IMR-90 (cell line): ENCODE results near the gene TBPL1. TPM values are rescaled to one million over a fixed set of nuclear protein-coding genes. Genes with fewer than 3 reads are reported as not detected.

Source experiments
- ATAC-seq: fragments of 200-7000 bp; cut with Tn5 transposase; 2 replicates; pipeline ENCODE4 v1.9.1; 2020; ENCODE audit warnings: low read depth, mild to moderate bottlenecking, moderate library complexity
- BruUV-seq: library from RNA; stranded (reverse); fragments of 400-500 nt; replicated peaks from 2 replicates; lab custom pipeline; 2021; lab: Mats Ljungman, UMichigan
- CTCF ChIA-PET: fragments of 300-600 bp; formaldehyde crosslinking; extraction: SDS; loops from one replicate; lab custom pipeline; 2021; ENCODE audit warnings: antibody characterized with exemption; lab: Yijun Ruan, JAX
- POLR2A ChIA-PET: fragments of 300-600 bp; sonication (Branson Sonifier 250); formaldehyde crosslinking; loops from one replicate; lab custom pipeline; 2022; ENCODE audit warnings: antibody characterized with exemption; ENCODE audit not compliant: unreplicated experiment; lab: Charles Lee
- DNase-seq: peaks from one replicate; pipeline ENCODE4 v3.0.0; 2013
- H2AFZ ChIP-seq: replicated peaks from 2 replicates; pipeline ENCODE3; 2013; ENCODE audit warnings: low read length, mild to moderate bottlenecking; ENCODE audit not compliant: poor library complexity
- H2AK5ac ChIP-seq: 2 replicates; pipeline ENCODE4 v1.6.1; 2013; ENCODE audit warnings: low read depth, low read length, inconsistent platforms
- H2AK9ac ChIP-seq: replicated peaks from 2 replicates; pipeline ENCODE3; 2013; ENCODE audit warnings: mild to moderate bottlenecking, low read depth, low read length, moderate library complexity; ENCODE audit not compliant: poor library complexity
- H2BK120ac ChIP-seq: 2 replicates; pipeline ENCODE4 v1.6.1; 2013; ENCODE audit warnings: low read depth, low read length, inconsistent platforms
- H2BK15ac ChIP-seq: 3 replicates; pipeline ENCODE4 v1.6.1; 2013; ENCODE audit warnings: low read depth, low read length, inconsistent platforms
- H2BK20ac ChIP-seq: 2 replicates; pipeline ENCODE4 v1.6.1; 2013; ENCODE audit warnings: low read depth, mild to moderate bottlenecking, inconsistent platforms, low read length, moderate library complexity
- H2BK5ac ChIP-seq: 2 replicates; pipeline ENCODE4 v1.6.1; 2013; ENCODE audit warnings: mild to moderate bottlenecking, low read depth, low read length, inconsistent platforms; ENCODE audit not compliant: poor library complexity, severe bottlenecking
- H3K14ac ChIP-seq: replicated peaks from 2 replicates; pipeline ENCODE4 v1.6.1; 2013; ENCODE audit warnings: low read depth, low read length, inconsistent platforms
- H3K18ac ChIP-seq: 2 replicates; pipeline ENCODE4 v1.6.1; 2013; ENCODE audit warnings: low read depth, low read length, control low read depth
- H3K23ac ChIP-seq: 2 replicates; pipeline ENCODE4 v1.6.1; 2013; ENCODE audit warnings: low read depth, low read length, inconsistent platforms
- H3K27ac ChIP-seq: 2 replicates; pipeline ENCODE4 v1.5.1; 2013; ENCODE audit warnings: mild to moderate bottlenecking, control low read depth, low read length; ENCODE audit not compliant: insufficient read depth
- H3K27me3 ChIP-seq: 2 replicates; pipeline ENCODE4 v1.6.1; 2013; ENCODE audit warnings: low read length; ENCODE audit not compliant: control insufficient read depth, insufficient read depth
- H3K36me3 ChIP-seq: 2 replicates; pipeline ENCODE4 v1.6.1; 2013; ENCODE audit warnings: low read length, mixed read lengths; ENCODE audit not compliant: control insufficient read depth, insufficient read depth
- H3K4ac ChIP-seq: 2 replicates; pipeline ENCODE4 v1.6.1; 2013; ENCODE audit warnings: low read depth, low read length, inconsistent platforms
- H3K4me1 ChIP-seq: 2 replicates; pipeline ENCODE4 v1.6.1; 2013; ENCODE audit warnings: low read length, mixed read lengths; ENCODE audit not compliant: control insufficient read depth, insufficient read depth
- H3K4me2 ChIP-seq: 2 replicates; pipeline ENCODE4 v1.6.1; 2013; ENCODE audit warnings: low read depth, mild to moderate bottlenecking, control low read depth, low read length, moderate library complexity
- H3K4me3 ChIP-seq: 2 replicates; pipeline ENCODE4 v1.5.1; 2013; ENCODE audit warnings: low read depth, mild to moderate bottlenecking, control low read depth, low read length, moderate library complexity; ENCODE audit not compliant: insufficient read depth
- H3K56ac ChIP-seq: 2 replicates; pipeline ENCODE4 v1.6.1; 2013; ENCODE audit warnings: low read length, inconsistent platforms; ENCODE audit not compliant: insufficient read depth; ENCODE audit errors: extremely low read depth
- H3K79me1 ChIP-seq, 2 experiments: 2 replicates each; pipeline ENCODE4 v1.6.1; 2013; ENCODE audit warnings: low read length in 2 of 2, inconsistent platforms in 1 of 2, low read depth in 1 of 2
- H3K9ac ChIP-seq: 2 replicates; pipeline ENCODE4 v1.6.1; 2013; ENCODE audit warnings: low read depth, low read length, control low read depth
- H3K9me1 ChIP-seq: 2 replicates; pipeline ENCODE4 v1.6.1; 2013; ENCODE audit warnings: low read length, inconsistent platforms; ENCODE audit not compliant: insufficient read depth
- H3K9me3 ChIP-seq: 2 replicates; pipeline ENCODE4 v1.6.1; 2013; ENCODE audit warnings: low read length; ENCODE audit not compliant: control insufficient read depth, insufficient read depth
- H4K20me1 ChIP-seq: 2 replicates; pipeline ENCODE4 v1.6.1; 2013; ENCODE audit warnings: low read length, inconsistent platforms; ENCODE audit not compliant: insufficient read depth
- H4K5ac ChIP-seq: 2 replicates; pipeline ENCODE4 v1.6.1; 2013; ENCODE audit warnings: mild to moderate bottlenecking, low read depth, low read length, control low read depth
- H4K8ac ChIP-seq, 2 experiments: 2 replicates each; pipeline ENCODE4 v1.6.1; 2013; ENCODE audit warnings: low read depth in 2 of 2, low read length in 2 of 2, control low read depth in 1 of 2, inconsistent platforms in 1 of 2
- H4K91ac ChIP-seq: 2 replicates; pipeline ENCODE4 v1.6.1; 2013; ENCODE audit warnings: low read depth, low read length, inconsistent platforms; ENCODE audit not compliant: insufficient read depth
- BHLHE40 ChIP-seq: fragments of 150-350 bp; IDR thresholded peaks from 2 replicates; pipeline ENCODE4 v1.6.1; 2016; ENCODE audit warnings: mild to moderate bottlenecking, low read depth, low read length
- CEBPB ChIP-seq: IDR thresholded peaks from 2 replicates; pipeline ENCODE4 v1.6.1; 2012; ENCODE audit warnings: low read depth, low read length, improper control_type of control experiment
- CHD1 ChIP-seq: IDR thresholded peaks from 2 replicates; pipeline ENCODE4 v1.6.1; 2012; ENCODE audit warnings: low read depth, low read length, improper control_type of control experiment
- CTCF ChIP-seq: conservative IDR thresholded peaks from 2 replicates; pipeline ENCODE4 v1.5.1; 2012; ENCODE audit warnings: mild to moderate bottlenecking, low read depth, low read length, improper control_type of control experiment
- ELK1 ChIP-seq: fragments of 150-350 bp; IDR thresholded peaks from 2 replicates; pipeline ENCODE4 v1.6.1; 2016; ENCODE audit warnings: low read depth, mild to moderate bottlenecking, low read length, moderate library complexity, borderline replicate concordance
- FOS ChIP-seq: fragments of 150-350 bp; IDR thresholded peaks from 2 replicates; pipeline ENCODE4 v1.6.1; 2016; ENCODE audit warnings: low read depth, low read length
- MAFK ChIP-seq: IDR thresholded peaks from 2 replicates; pipeline ENCODE4 v1.6.1; 2012; ENCODE audit warnings: low read depth, low read length, improper control_type of control experiment
- MAZ ChIP-seq: IDR thresholded peaks from 2 replicates; pipeline ENCODE4 v1.6.1; 2012; ENCODE audit warnings: low read depth, mild to moderate bottlenecking, low read length, improper control_type of control experiment, moderate library complexity, borderline replicate concordance
- MXI1 ChIP-seq: IDR thresholded peaks from 2 replicates; pipeline ENCODE4 v1.6.1; 2012; ENCODE audit warnings: low read depth, mild to moderate bottlenecking, low read length, moderate library complexity, borderline replicate concordance
- NFE2L2 ChIP-seq: fragments of 150-350 bp; IDR thresholded peaks from 2 replicates; pipeline ENCODE4 v1.6.1; 2016; ENCODE audit warnings: low read depth, mild to moderate bottlenecking, low read length
- POLR2A ChIP-seq: IDR thresholded peaks from 2 replicates; pipeline ENCODE4 v1.6.1; 2012; ENCODE audit warnings: mild to moderate bottlenecking, low read depth, low read length
- RAD21 ChIP-seq: IDR thresholded peaks from 2 replicates; pipeline ENCODE4 v1.6.1; 2012; ENCODE audit warnings: low read length, improper control_type of control experiment
- RCOR1 ChIP-seq: IDR thresholded peaks from 2 replicates; pipeline ENCODE4 v1.6.1; 2012; ENCODE audit warnings: mild to moderate bottlenecking, low read length, improper control_type of control experiment; ENCODE audit not compliant: insufficient replicate concordance
- RFX5 ChIP-seq: IDR thresholded peaks from 2 replicates; pipeline ENCODE4 v1.8.0; 2012; ENCODE audit warnings: low read depth, mild to moderate bottlenecking, low read length, moderate library complexity
- SMC3 ChIP-seq: fragments of 150-350 bp; IDR thresholded peaks from 2 replicates; pipeline ENCODE4 v1.6.1; 2016; ENCODE audit warnings: low read depth, mild to moderate bottlenecking, antibody characterized with exemption, low read length, moderate library complexity
- USF2 ChIP-seq: fragments of 150-350 bp; IDR thresholded peaks from 2 replicates; pipeline ENCODE4 v1.6.1; 2017; ENCODE audit warnings: mild to moderate bottlenecking, antibody characterized with exemption, low read length, low read depth
- WGBS, 2 experiments: methylation state at CpG; one replicate each; pipeline versions ENCODE4 v1.1.5 to v1.1.7; 2013; ENCODE audit warnings: missing lambda C conversion rate in 2 of 2; ENCODE audit not compliant: insufficient read length in 1 of 2; ENCODE audit errors: extremely low coverage in 2 of 2; 5-methylcytosine and 5-hydroxymethylcytosine counted together
- dilution Hi-C: fragments of 300-500 bp; cut with HindIII; formaldehyde crosslinking; loops from one replicate; pipeline ENCODE4 v1.14.3; 2018; ENCODE audit warnings: low sequenced_read_pairs; ENCODE audit not compliant: unreplicated experiment
- in situ Hi-C: fragments of 300-500 bp; cut with MboI; formaldehyde crosslinking; loops from 3 replicates; pipeline ENCODE4 v1.14.3; 2019; ENCODE audit warnings: low sequenced_read_pairs, inconsistent platforms, mixed read lengths
- intact Hi-C: fragments of 100-400 bp; cut with micrococcal nuclease; formaldehyde crosslinking; loops from 2 replicates; pipeline ENCODE4 v1.10.0; 2022
- polyA plus RNA-seq, 3 experiments: library from polyadenylated mRNA; depleted of rRNA; stranded (reverse); fragments of >200 nt; gene quantifications; 2 replicates each; pipeline ENCODE4 v1.2.3, GENCODE V29; 2012; ENCODE audit warnings: low replicate concordance in 1 of 3
- total RNA-seq: library from RNA; depleted of rRNA; stranded (reverse); fragments of >200 nt; gene quantifications from 2 replicates; pipeline ENCODE4 v1.2.3, GENCODE V29; 2012

TBPL1 gene
- total and polyA plus RNA-seq, 2 of the 4 experiments (the other 2 are of a cell fraction) = 25.6 to 32.5 TPM

- Histone ChIP-seq H2BK120ac (no peak overlapping the region), H3K27ac (no peak overlapping the region), H3K9me3 (no peaks in the 10 kb centered on the region), H3K56ac (no peak overlapping the region), H3K27me3 (no peaks in the 10 kb centered on the region), H3K18ac (no peak overlapping the region), H3K4me2 (no peak overlapping the region), H3K4me1 (peaks cover 10% of the 10 kb centered on the region; the same call in 1 of the 2 replicates), H3K4ac (no peak overlapping the region), H3K9me1 (peaks cover 5% of the 10 kb centered on the region), H3K9ac (no peak overlapping the region), H2AK9ac (no peak overlapping the region), H2BK5ac (no peak overlapping the region), H2BK20ac (no peak overlapping the region), H2AFZ (no peak overlapping the region), H3K4me3 (no peak overlapping the region), H4K91ac (no peak overlapping the region), H3K36me3 (peaks cover 2% of the 10 kb centered on the region; the same call in 1 of the 2 replicates), H3K14ac (no peak overlapping the region), H4K8ac (no peak overlapping the region), H4K20me1 (peaks cover 15% of the 10 kb centered on the region; the same call in 1 of the 2 replicates), H4K5ac (no peak overlapping the region), H2AK5ac (no peak overlapping the region), H3K79me1 (peaks cover 17 to 33% of the 10 kb centered on the region in 2 experiments; a peak in 3 of 4 replicates), H2BK15ac (no peak overlapping the region), H3K23ac (no peak overlapping the region)
- intact Hi-C loops (no loop called here), dilution Hi-C loops (no loop called here), in situ Hi-C loops (no loop called here)
- no CpG with 5 or more reads among the region's 2 CpGs for WGBS, 2 experiments
- ChIA-PET POLR2A (interaction anchor here (1.0 kb wide), 1 partner anchor 82 kb away, joined by 3 read pairs; no protein-coding TSS in a partner anchor), CTCF (interaction anchor here (0.5 to 1.8 kb wide), 2 partner anchors 118 to 1026 kb away, joined by 3 to 4 read pairs; no protein-coding TSS in a partner anchor)
- no peak for DNase-seq
- TF ChIP-seq USF2 (no peak), ELK1 (no peak), FOS (no peak), NFE2L2 (no peak), RAD21 (no peak), POLR2A (no peak), SMC3 (no peak), MAZ (no peak), MAFK (no peak), RFX5 (no peak), BHLHE40 (no peak), MXI1 (no peak), CTCF (no peak), RCOR1 (no peak), CHD1 (no peak), CEBPB (no peak)
- no peak for ATAC-seq
- no TSS peak for BruUV-seq
These were observed 25.8 kb downstream of the TBPL1 start for GRCh38 chr6:133978896-133979240.
